Skeletal muscle satellite cell (primary cell): ENCODE results near the gene DDX6.
"Not testable (repeated sequence)": the region's sequence is repeated elsewhere in the genome, so short reads cannot be mapped to it uniquely, and the experiment has no call there.

Experiments
- H3K27me3 ChIP-seq: 2 replicates; pipeline ENCODE4 v1.7.0; 2013; ENCODE audit warnings: low read length; ENCODE audit not compliant: control insufficient read depth, insufficient read depth
- H3K36me3 ChIP-seq: 2 replicates; pipeline ENCODE4 v1.7.0; 2013; ENCODE audit warnings: mild to moderate bottlenecking, control low read depth, low read length; ENCODE audit not compliant: insufficient read depth
- H3K4me1 ChIP-seq: 2 replicates; pipeline ENCODE4 v1.7.0; 2013; ENCODE audit warnings: low read length; ENCODE audit not compliant: control insufficient read depth, insufficient read depth
- H3K4me2 ChIP-seq: 2 replicates; pipeline ENCODE4 v1.7.0; 2013; ENCODE audit warnings: mild to moderate bottlenecking, low read length
- H3K4me3 ChIP-seq: 2 replicates; pipeline ENCODE4 v1.7.0; 2013; ENCODE audit warnings: low read length
- H3K9ac ChIP-seq: 2 replicates; pipeline ENCODE4 v1.7.0; 2013; ENCODE audit warnings: mild to moderate bottlenecking, low read depth, low read length, moderate library complexity
- H3K9me3 ChIP-seq: replicated peaks from 2 replicates; pipeline ENCODE4 v1.7.0; 2013; ENCODE audit warnings: mild to moderate bottlenecking, control low read depth, low read length

DDX6 gene

DNA sequence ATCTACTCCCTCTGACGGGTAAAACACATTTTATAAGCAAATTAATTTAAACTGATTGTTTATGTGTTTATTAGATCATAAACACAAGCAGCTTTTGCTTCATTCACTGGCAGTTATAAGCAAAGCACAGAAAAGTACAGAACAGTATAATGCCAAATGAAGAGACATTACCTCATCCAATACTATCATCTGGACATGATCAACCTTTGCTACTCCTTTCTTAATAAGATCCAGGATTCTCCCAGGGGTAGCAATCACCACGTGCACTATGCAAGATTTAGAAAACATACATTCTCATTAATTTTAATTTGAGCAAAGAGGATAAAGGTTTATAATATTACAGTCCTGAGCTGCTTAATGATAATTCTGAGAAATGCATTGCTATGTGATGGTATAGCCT is 27.9 kb downstream of the DDX6 start:
- Histone ChIP-seq H3K4me2 (no peak overlapping the region), H3K27me3 (no peaks in the 10 kb centered on the region), H3K36me3 (peaks cover 67% of the 10 kb centered on the region), H3K4me3 (no peak overlapping the region), H3K4me1 (no peaks in the 10 kb centered on the region), H3K9me3 (no peaks in the 10 kb centered on the region), H3K9ac (no peak overlapping the region)

GRCh38 chr11:118761981-118762380 is 29.0 kb downstream of the DDX6 start:
- H3K9me3 ChIP-seq, H3K27me3 ChIP-seq, H3K4me2 ChIP-seq, H3K4me3 ChIP-seq, H3K4me1 ChIP-seq, H3K9ac ChIP-seq: not testable (repeated sequence)
- H3K36me3 ChIP-seq = peaks cover 65% of the 10 kb centered on the region

DNA sequence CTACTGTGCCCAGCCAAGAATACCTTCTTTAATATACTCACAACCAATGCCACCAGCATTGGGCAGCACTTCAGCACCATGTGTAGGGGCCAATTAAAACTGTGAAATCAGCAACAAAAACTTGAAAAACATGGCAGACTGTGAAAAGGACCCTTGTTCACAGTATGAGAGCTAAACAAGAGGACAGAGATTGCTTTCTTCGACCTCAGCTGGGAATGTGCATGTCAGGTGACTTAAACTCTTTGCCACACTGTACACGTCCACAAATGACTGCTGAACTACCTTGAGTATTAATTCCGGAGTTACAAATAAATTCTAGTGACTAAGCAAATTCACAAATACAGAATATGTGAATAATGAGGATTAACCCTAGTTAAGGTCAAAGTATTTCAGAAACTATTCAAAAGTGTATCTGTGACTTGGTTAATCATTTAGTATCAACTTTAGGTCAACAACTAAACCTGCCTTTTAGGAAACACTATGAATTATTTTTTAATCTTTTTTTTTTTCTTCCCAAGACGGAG is 33.0 kb downstream of the DDX6 start:
- Histone ChIP-seq H3K4me3 (no peak overlapping the region), H3K27me3 (no peaks in the 10 kb centered on the region), H3K4me2 (no peak overlapping the region), H3K36me3 (peaks cover 77% of the 10 kb centered on the region), H3K4me1 (no peaks in the 10 kb centered on the region), H3K9me3 (no peaks in the 10 kb centered on the region), H3K9ac (no peak overlapping the region)

GRCh38 chr11:118752654-118753053 is 38.3 kb downstream of the DDX6 start:
- no peaks in the 10 kb centered on the region for H3K4me1 ChIP-seq
- H3K9ac ChIP-seq = no peak overlapping the region
- peaks cover 84% of the 10 kb centered on the region for H3K36me3 ChIP-seq
- no peaks in the 10 kb centered on the region for H3K27me3 ChIP-seq
- no peak overlapping the region for H3K4me2 ChIP-seq
- no peaks in the 10 kb centered on the region for H3K9me3 ChIP-seq
- no peak overlapping the region for H3K4me3 ChIP-seq

- H3K36me3 ChIP-seq = peaks cover 59% of the 10 kb centered on the region
- H3K9ac ChIP-seq = no peak overlapping the region
- no peaks in the 10 kb centered on the region for H3K4me1 ChIP-seq
- H3K27me3 ChIP-seq = no peaks in the 10 kb centered on the region
- H3K4me2 ChIP-seq = no peak overlapping the region
- H3K4me3 ChIP-seq = no peak overlapping the region
- no peaks in the 10 kb centered on the region for H3K9me3 ChIP-seq
Observed at GRCh38 chr11:118749429-118749828, 41.5 kb downstream of the DDX6 start.

GRCh38 chr11:118748056-118748455 is 42.9 kb downstream of the DDX6 start:
- Histone ChIP-seq H3K9me3 (no peaks in the 10 kb centered on the region), H3K4me1 (no peaks in the 10 kb centered on the region), H3K27me3 (no peaks in the 10 kb centered on the region), H3K4me2 (no peak overlapping the region), H3K36me3 (peaks cover 47% of the 10 kb centered on the region), H3K9ac (no peak overlapping the region), H3K4me3 (no peak overlapping the region)

DNA sequence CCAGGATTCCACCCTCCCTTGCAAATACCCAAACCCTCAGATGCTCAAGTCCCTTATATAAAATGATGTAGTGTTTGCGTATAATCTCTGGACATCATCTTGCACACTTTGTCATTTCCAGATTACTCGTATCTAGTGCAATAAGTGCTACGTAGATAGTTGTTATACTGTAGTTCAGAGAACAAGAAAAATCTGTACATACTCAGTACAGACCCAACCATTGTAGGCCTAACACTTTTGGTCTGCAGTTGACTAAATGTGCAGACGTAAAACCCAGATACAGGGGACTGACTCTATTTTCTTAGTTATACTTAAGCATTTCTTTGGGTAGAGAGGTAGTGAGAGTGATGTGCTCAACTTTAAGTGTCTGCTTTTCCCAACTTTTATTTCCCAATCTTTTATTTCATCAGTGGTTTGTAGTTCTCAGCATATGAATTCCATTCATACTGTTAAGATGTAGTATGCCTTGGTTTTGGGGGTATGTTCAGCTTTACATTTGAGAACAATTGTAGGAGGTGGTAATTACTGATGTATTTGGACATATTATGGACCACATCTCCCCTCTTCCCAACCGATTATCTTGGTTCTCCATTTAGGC is 43.9 kb downstream of the DDX6 start:
- Histone ChIP-seq H3K4me3 (no peak overlapping the region), H3K4me2 (no peak overlapping the region), H3K9ac (no peak overlapping the region)

DNA sequence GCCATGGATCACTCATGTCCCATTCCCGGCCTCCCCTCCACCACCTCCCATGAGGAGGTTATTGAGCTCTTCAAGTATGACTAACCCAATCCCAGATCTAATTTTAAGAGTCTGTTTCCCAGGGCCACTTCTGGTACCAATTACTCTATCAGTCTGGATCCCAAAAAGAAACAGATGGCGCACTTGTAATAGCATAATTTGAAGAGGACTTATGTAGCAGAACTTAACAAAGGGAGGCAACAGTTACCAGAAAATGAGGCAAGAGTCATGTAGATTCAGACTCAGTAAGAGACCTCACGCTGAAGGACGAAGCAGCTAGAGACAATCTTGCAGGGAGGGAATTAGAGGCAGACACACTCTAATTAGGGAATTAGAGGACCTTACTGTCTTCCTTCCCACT is 46.9 kb downstream of the DDX6 start:
- Histone ChIP-seq H3K27me3 (peaks cover 7% of the 10 kb centered on the region), H3K4me2 (no peak overlapping the region), H3K36me3 (peaks cover 11% of the 10 kb centered on the region), H3K9me3 (no peaks in the 10 kb centered on the region), H3K4me3 (no peak overlapping the region), H3K9ac (no peak overlapping the region), H3K4me1 (no peaks in the 10 kb centered on the region)

More for the DNA sequence above, 43.9 kb downstream of the DDX6 start:
- H3K4me1 ChIP-seq = no peaks in the 10 kb centered on the region
- H3K9me3 ChIP-seq = no peaks in the 10 kb centered on the region
- H3K27me3 ChIP-seq = no peaks in the 10 kb centered on the region
- peaks cover 38% of the 10 kb centered on the region for H3K36me3 ChIP-seq

GRCh38 chr11:118742304-118742703 is 48.7 kb downstream of the DDX6 start:
- no peak overlapping the region for H3K4me3 ChIP-seq
- no peaks in the 10 kb centered on the region for H3K36me3 ChIP-seq
- no peak overlapping the region for H3K9ac ChIP-seq
- H3K27me3 ChIP-seq = peaks cover 9% of the 10 kb centered on the region
- H3K4me1 ChIP-seq = no peaks in the 10 kb centered on the region
- no peak overlapping the region for H3K4me2 ChIP-seq
- H3K9me3 ChIP-seq = no peaks in the 10 kb centered on the region

GRCh38 chr11:118740892-118741291 is 50.1 kb downstream of the DDX6 start:
- Histone ChIP-seq H3K4me2 (no peak overlapping the region), H3K27me3 (peaks cover 9% of the 10 kb centered on the region), H3K9ac (no peak overlapping the region)

DNA sequence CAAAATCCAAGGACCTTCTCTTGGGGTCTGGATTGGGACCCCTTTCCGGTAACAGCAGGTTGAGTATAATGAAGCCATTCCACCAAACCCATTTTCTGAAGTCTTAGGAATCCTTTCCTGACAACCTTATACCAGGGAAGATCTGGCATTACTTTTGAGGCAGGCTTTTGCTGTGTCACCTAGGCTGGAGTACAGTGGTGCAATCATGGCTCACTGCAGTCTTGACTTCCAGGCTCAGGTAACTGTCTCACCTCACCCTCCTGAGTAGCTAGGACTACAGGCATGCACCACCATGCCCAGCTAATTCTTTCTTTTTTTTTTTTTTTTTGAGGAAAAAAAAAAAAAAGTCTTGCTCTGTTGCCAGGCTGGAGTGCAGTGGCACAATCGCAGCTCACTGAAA is 55.8 kb downstream of the DDX6 start:
- H3K4me1 ChIP-seq = no peaks in the 10 kb centered on the region
- H3K36me3 ChIP-seq = no peaks in the 10 kb centered on the region
- H3K4me3 ChIP-seq = no peak overlapping the region
- peaks cover 17% of the 10 kb centered on the region for H3K27me3 ChIP-seq
- H3K9ac ChIP-seq = no peak overlapping the region
- H3K4me2 ChIP-seq = no peak overlapping the region
- H3K9me3 ChIP-seq = no peaks in the 10 kb centered on the region

More at GRCh38 chr11:118740892-118741291, 50.1 kb downstream of the DDX6 start:
- H3K4me3 ChIP-seq = no peak overlapping the region
- H3K4me1 ChIP-seq = no peaks in the 10 kb centered on the region
- no peaks in the 10 kb centered on the region for H3K36me3 ChIP-seq
- H3K9me3 ChIP-seq = no peaks in the 10 kb centered on the region

DNA sequence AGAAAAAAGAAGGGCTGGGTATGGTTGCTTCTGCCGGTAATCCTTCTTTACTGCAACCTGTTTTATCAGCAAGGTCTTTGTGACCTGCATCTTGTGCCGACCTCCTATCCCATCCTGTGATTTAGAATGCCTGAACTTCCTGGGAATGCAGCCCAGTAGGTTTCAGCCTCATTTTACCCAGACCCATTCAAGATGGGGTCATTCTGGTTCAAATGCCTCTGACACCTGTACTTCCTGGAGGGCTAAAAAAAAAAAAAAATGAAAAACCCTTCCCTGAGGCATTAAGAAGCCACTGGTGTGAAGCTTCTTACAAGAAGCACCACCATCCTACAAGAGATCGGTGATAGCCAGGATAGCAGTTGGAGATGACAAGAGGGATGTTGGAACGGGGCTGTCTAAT is 56.9 kb downstream of the DDX6 start:
- H3K9me3 ChIP-seq = no peaks in the 10 kb centered on the region
- peaks cover 11% of the 10 kb centered on the region for H3K27me3 ChIP-seq
- H3K4me3 ChIP-seq = no peak overlapping the region
- no peak overlapping the region for H3K4me2 ChIP-seq
- no peak overlapping the region for H3K9ac ChIP-seq
- H3K4me1 ChIP-seq = no peaks in the 10 kb centered on the region
- no peaks in the 10 kb centered on the region for H3K36me3 ChIP-seq
